COLO668 (cell line): ENCODE measurements around the gene VPS35L.
"Not testable (repeated sequence)": the region's sequence is repeated elsewhere in the genome, so short reads cannot be mapped to it uniquely, and the experiment has no call there.

ENCODE experiments used
- DNase-seq: peaks from one replicate; lab custom pipeline; 2025; ENCODE audit not compliant: unreplicated experiment; lab: John Stamatoyannopoulos, UW

The VPS35L gene

GRCh38 chr16:19649980-19650379 is 94.5 kb downstream of the VPS35L start:
- no peak for DNase-seq

- DNase-seq: no peak
These were observed 98.6 kb downstream of the VPS35L start for GRCh38 chr16:19654147-19654546.

- DNase-seq: no peak
These were observed 99.8 kb downstream of the VPS35L start for GRCh38 chr16:19655242-19655777.

- DNase-seq: no peak
These were observed 102.3 kb downstream of the VPS35L start for GRCh38 chr16:19657831-19658230.

- DNase-seq: no peak
These were observed 104.1 kb downstream of the VPS35L start for GRCh38 chr16:19659554-19659953.

GRCh38 chr16:19660432-19660831 is 104.9 kb downstream of the VPS35L start:
- DNase-seq: no peak

GRCh38 chr16:19662351-19662750 is 106.8 kb downstream of the VPS35L start:
- no peak for DNase-seq

GRCh38 chr16:19664166-19664565 is 108.7 kb downstream of the VPS35L start:
- DNase-seq: no peak

- DNase-seq: not testable (repeated sequence)
These were observed 109.8 kb downstream of the VPS35L start for GRCh38 chr16:19665313-19665712.

GRCh38 chr16:19666477-19666876 is 111.0 kb downstream of the VPS35L start:
- DNase-seq: no peak

GRCh38 chr16:19672378-19672777 is 116.9 kb downstream of the VPS35L start:
- DNase-seq: no peak

GRCh38 chr16:19674485-19674884 is 119.0 kb downstream of the VPS35L start:
- no peak for DNase-seq

GRCh38 chr16:19677402-19677801 is 121.9 kb downstream of the VPS35L start:
- no peak for DNase-seq

GRCh38 chr16:19678804-19679203 is 123.3 kb downstream of the VPS35L start:
- no peak for DNase-seq

- not testable (repeated sequence) for DNase-seq
These were observed 123.8 kb downstream of the VPS35L start for GRCh38 chr16:19679281-19679680.

- no peak for DNase-seq
These were observed 125.4 kb downstream of the VPS35L start for GRCh38 chr16:19680881-19681340.

- no peak for DNase-seq
These were observed 126.1 kb downstream of the VPS35L start for GRCh38 chr16:19681637-19682036.

GRCh38 chr16:19683453-19684236 is 128.1 kb downstream of the VPS35L start:
- no peak for DNase-seq

- no peak for DNase-seq
These were observed 129.7 kb downstream of the VPS35L start for GRCh38 chr16:19685176-19685575.

- DNase-seq: no peak
These were observed 131.8 kb downstream of the VPS35L start for GRCh38 chr16:19687279-19687678.

GRCh38 chr16:19688396-19689024 is 133.0 kb downstream of the VPS35L start:
- DNase-seq: no peak

GRCh38 chr16:19689342-19689741 is 133.8 kb downstream of the VPS35L start:
- no peak for DNase-seq
